MM.1S (cell line): ENCODE measurements around the gene GOLGA5.

Experiments
- CTCF ChIP-seq: fragments of 300-600 bp; sonication (generic); IDR thresholded peaks from 2 replicates; pipeline ENCODE4 v1.5.1; 2016; ENCODE audit warnings: antibody characterized with exemption, low read length, mixed read lengths
- EZH2 ChIP-seq: fragments of 300-600 bp; sonication (generic); optimal IDR thresholded peaks from 2 replicates; pipeline ENCODE3; 2017; ENCODE audit warnings: low read depth, mild to moderate bottlenecking, antibody characterized with exemption, low read length, mixed read lengths
- EZH2phosphoT487 ChIP-seq: fragments of 300-600 bp; sonication (generic); IDR thresholded peaks from 2 replicates; pipeline ENCODE4 v1.6.1; 2018; ENCODE audit warnings: antibody characterized with exemption, low read length

DNA sequence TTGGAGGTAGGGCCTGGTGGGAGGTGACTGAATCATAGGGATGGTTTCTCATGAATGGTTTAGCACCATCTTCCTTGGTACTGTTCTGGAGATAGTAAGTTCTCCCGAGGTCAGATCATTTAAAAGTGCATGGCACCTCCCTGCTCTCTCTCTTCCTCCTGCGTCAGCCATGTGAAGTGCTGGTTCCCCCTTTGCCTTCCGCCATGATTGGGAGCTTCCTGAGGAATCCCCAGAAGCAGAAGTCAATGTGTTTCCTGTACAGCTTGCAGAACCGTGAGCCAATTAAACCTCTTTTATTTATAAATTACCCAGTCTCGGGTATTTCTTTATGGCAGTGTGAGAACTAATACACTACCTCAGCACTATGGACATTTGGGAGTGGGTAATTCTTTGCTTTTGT, 40.9 kb upstream of the GOLGA5 start:
- TF ChIP-seq CTCF (no peak), EZH2 (no peak), EZH2phosphoT487 (no peak)
